Endothelial cell (in vitro differentiated cells): ENCODE data around the gene FAM149B1. TPM values are rescaled to one million over a fixed set of nuclear protein-coding genes. Genes with fewer than 3 reads are reported as not detected.
A peak's percentile ranks its signal among the peaks of the same experiment; 100 is the strongest.

Experiments used
- DNase-seq: peaks from one replicate; pipeline ENCODE4 v3.0.0; 2021; ENCODE audit warnings: low spot score
- H3K27ac Mint-ChIP-seq: one replicate; pipeline ENCODE4 v1.8.0; 2021; ENCODE audit warnings: mixed read lengths, inconsistent platforms; ENCODE audit not compliant: unreplicated experiment
- H3K27me3 Mint-ChIP-seq: one replicate; pipeline ENCODE4 v1.8.0; 2021; ENCODE audit warnings: mild to moderate bottlenecking, moderate library complexity, mixed read lengths, inconsistent platforms; ENCODE audit not compliant: unreplicated experiment
- H3K36me3 Mint-ChIP-seq: one replicate; pipeline ENCODE4 v1.8.0; 2021; ENCODE audit warnings: mild to moderate bottlenecking, low read depth, mixed read lengths, inconsistent platforms; ENCODE audit not compliant: unreplicated experiment
- H3K4me1 Mint-ChIP-seq: one replicate; pipeline ENCODE4 v1.8.0; 2021; ENCODE audit warnings: mild to moderate bottlenecking, mixed read lengths, inconsistent platforms; ENCODE audit not compliant: unreplicated experiment
- H3K4me3 Mint-ChIP-seq: one replicate; pipeline ENCODE4 v1.8.0; 2021; ENCODE audit warnings: mild to moderate bottlenecking, mixed read lengths, inconsistent platforms; ENCODE audit not compliant: unreplicated experiment
- H3K9me3 Mint-ChIP-seq: one replicate; pipeline ENCODE4 v1.8.0; 2021; ENCODE audit warnings: mixed read lengths, inconsistent platforms; ENCODE audit not compliant: unreplicated experiment
- total RNA-seq: library from RNA; stranded (reverse); fragmentation: NEBNext Ultra II Directional; extraction: Animal tissue kit (Norgen Biotek cat#: 25700); gene quantifications from one replicate; pipeline ENCODE4 v1.2.1, GENCODE V29; 2021; ENCODE audit not compliant: unreplicated experiment
- TF ChIP-seq, protein P1 (sequence below): fragments of 200-600 bp; sonication (generic); IDR thresholded peaks from one replicate; pipeline ENCODE4 v1.5.0; 2021; ENCODE audit warnings: antibody characterized with exemption; ENCODE audit not compliant: unreplicated experiment

Gene FAM149B1
- total RNA-seq, 1 donor from 2014 or later = 24.8 TPM

DNA sequence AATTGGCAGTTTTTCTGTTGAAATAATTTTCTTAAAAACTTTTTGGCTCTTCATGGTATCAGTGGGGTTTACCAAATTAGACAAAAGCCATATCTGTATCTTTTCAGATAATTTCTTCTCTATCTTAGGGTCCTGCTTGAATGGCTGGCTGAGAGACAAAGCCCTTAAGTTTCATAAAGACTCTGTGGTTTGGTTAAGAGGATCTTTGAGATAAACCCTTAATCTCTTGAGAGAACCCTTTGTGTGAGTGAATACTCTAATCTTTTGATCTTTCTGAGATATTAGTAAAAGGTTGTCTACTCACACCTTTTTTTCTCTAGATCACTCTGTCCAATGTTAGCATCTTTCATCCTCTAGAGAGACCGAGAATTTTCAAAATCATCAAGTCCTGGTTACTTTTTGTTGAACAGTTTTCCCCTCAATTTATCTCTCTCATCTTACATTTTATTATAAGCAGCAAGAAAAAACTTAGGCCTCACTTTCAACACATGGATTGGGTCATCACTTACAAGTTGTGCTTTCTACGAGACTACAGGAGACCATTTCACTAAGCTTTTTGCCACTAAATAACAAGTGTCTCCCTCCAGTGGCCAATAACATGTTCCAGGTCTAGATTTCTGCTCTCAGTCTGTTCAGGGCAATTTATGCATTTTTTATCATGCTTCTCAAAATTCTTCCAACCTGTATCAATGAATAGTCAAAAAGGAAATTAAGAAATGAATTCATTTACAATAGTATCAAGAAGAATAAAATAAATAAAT is 50.7 kb downstream of the FAM149B1 start:
- Mint-ChIP-seq H3K9me3 (no peaks in the 10 kb centered on the region), H3K36me3 (peaks cover 12% of the 10 kb centered on the region), H3K27ac (no peak overlapping the region), H3K4me1 (no peaks in the 10 kb centered on the region), H3K4me3 (no peak overlapping the region), H3K27me3 (peaks cover 1% of the 10 kb centered on the region)
- TF ChIP-seq, protein P1, sequence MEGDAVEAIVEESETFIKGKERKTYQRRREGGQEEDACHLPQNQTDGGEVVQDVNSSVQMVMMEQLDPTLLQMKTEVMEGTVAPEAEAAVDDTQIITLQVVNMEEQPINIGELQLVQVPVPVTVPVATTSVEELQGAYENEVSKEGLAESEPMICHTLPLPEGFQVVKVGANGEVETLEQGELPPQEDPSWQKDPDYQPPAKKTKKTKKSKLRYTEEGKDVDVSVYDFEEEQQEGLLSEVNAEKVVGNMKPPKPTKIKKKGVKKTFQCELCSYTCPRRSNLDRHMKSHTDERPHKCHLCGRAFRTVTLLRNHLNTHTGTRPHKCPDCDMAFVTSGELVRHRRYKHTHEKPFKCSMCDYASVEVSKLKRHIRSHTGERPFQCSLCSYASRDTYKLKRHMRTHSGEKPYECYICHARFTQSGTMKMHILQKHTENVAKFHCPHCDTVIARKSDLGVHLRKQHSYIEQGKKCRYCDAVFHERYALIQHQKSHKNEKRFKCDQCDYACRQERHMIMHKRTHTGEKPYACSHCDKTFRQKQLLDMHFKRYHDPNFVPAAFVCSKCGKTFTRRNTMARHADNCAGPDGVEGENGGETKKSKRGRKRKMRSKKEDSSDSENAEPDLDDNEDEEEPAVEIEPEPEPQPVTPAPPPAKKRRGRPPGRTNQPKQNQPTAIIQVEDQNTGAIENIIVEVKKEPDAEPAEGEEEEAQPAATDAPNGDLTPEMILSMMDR = peak; percentile 29
- no peak for DNase-seq

GRCh38 chr10:73219384-73219783 is 51.5 kb downstream of the FAM149B1 start:
- Mint-ChIP-seq H3K9me3 (no peaks in the 10 kb centered on the region), H3K27ac (no peak overlapping the region), H3K4me3 (no peak overlapping the region), H3K36me3 (peaks cover 12% of the 10 kb centered on the region), H3K27me3 (peaks cover 1% of the 10 kb centered on the region), H3K4me1 (no peaks in the 10 kb centered on the region)
- no peak for DNase-seq
- TF ChIP-seq, protein P1 = no peak

DNA sequence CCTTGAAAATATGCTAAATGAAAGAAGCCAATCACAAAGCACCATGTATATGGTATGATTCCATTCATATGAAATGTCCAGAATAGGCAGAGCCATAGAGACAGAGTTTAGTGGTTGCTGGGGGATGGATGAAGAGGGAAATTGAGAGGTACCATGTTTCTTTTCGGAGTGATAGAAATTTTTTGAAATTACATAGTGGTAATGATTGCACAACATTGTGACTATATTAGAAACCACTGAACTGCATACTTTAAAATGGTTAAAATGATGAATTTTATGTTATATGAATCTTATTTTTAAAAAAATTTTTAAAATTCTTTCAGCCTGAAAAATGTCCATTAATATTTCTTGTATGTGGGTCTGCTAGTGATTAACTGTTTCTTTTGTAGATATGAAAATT is 53.1 kb downstream of the FAM149B1 start:
- Mint-ChIP-seq H3K4me3 (no peak overlapping the region), H3K36me3 (peaks cover 12% of the 10 kb centered on the region), H3K27me3 (peaks cover 1% of the 10 kb centered on the region), H3K4me1 (no peaks in the 10 kb centered on the region), H3K27ac (no peak overlapping the region), H3K9me3 (no peaks in the 10 kb centered on the region)
- TF ChIP-seq, protein P1 = no peak
- DNase-seq = no peak

GRCh38 chr10:73225518-73225917 is 57.6 kb downstream of the FAM149B1 start:
- no peaks in the 10 kb centered on the region for H3K9me3 Mint-ChIP-seq

GRCh38 chr10:73226663-73227062 is 58.7 kb downstream of the FAM149B1 start:
- H3K27me3 Mint-ChIP-seq = no peaks in the 10 kb centered on the region
- DNase-seq = no peak
- H3K4me3 Mint-ChIP-seq = no peak overlapping the region
- no peaks in the 10 kb centered on the region for H3K9me3 Mint-ChIP-seq
- TF ChIP-seq, protein P1 = no peak
- H3K27ac Mint-ChIP-seq = no peak overlapping the region
- peaks cover 5% of the 10 kb centered on the region for H3K36me3 Mint-ChIP-seq
- H3K4me1 Mint-ChIP-seq = no peaks in the 10 kb centered on the region

More at GRCh38 chr10:73225518-73225917, 57.6 kb downstream of the FAM149B1 start:
- TF ChIP-seq, protein P1 = no peak
- Mint-ChIP-seq H3K4me1 (no peaks in the 10 kb centered on the region), H3K27ac (no peak overlapping the region), H3K4me3 (no peak overlapping the region), H3K36me3 (peaks cover 3% of the 10 kb centered on the region), H3K27me3 (no peaks in the 10 kb centered on the region)
- DNase-seq = no peak
